Breast epithelium (tissue), 3 donors: Measurements from ENCODE around the gene LRRC8C.

ENCODE experiments used
- CTCF ChIP-seq, 3 donors: fragments of 450-650 bp; IDR thresholded peaks; one replicate each; pipeline ENCODE4 v1.5.1; 2016 to 2017; ENCODE audit warnings: antibody characterized with exemption in 3 of 3, mild to moderate bottlenecking in 3 of 3, moderate library complexity in 3 of 3
- POLR2A ChIP-seq: fragments of 450-650 bp; IDR thresholded peaks from one replicate; pipeline ENCODE4 v1.6.1; 2016; ENCODE audit warnings: antibody characterized with exemption, mild to moderate bottlenecking, moderate library complexity
- POLR2AphosphoS5 ChIP-seq, 3 donors: sonication (generic); formaldehyde crosslinking; IDR thresholded peaks; one replicate each; pipeline ENCODE4 v1.6.1; 2017; ENCODE audit warnings: antibody characterized with exemption in 3 of 3

GRCh38 chr1:89725631-89726030 is 92.7 kb downstream of the LRRC8C start:
- TF ChIP-seq CTCF (IDR thresholded peaks at IDR 0.05) (no peak), POLR2A (no peak), POLR2AphosphoS5 (IDR thresholded peaks at IDR 0.05) (no peak)
